Middle frontal gyrus (tissue), 1 donor: Measurements from ENCODE around the gene KIF1A.
"Not testable (repeated sequence)": the region's sequence is repeated elsewhere in the genome, so short reads cannot be mapped to it uniquely, and the experiment has no call there.

ENCODE experiments used
- DNase-seq: peaks from one replicate; pipeline ENCODE4 v3.0.0-alpha.2; 2015; ENCODE audit warnings: low spot score; ENCODE audit errors: extremely low spot score

The KIF1A gene

GRCh38 chr2:240687045-240687740 is 132.8 kb downstream of the KIF1A start:
- DNase-seq: no peak

- DNase-seq: no peak
Observed at GRCh38 chr2:240686460-240686859, 133.6 kb downstream of the KIF1A start.

GRCh38 chr2:240685771-240686371 is 134.1 kb downstream of the KIF1A start:
- no peak for DNase-seq

- not testable (repeated sequence) for DNase-seq
Observed at GRCh38 chr2:240683980-240684728, 135.9 kb downstream of the KIF1A start.

GRCh38 chr2:240683329-240683979 is 136.6 kb downstream of the KIF1A start:
- not testable (repeated sequence) for DNase-seq

GRCh38 chr2:240682431-240683224 is 137.4 kb downstream of the KIF1A start, which contains the start of gene AQP12B:
AQP12B (minus strand) TSS chr2:240682885; CDS start chr2:240682837, 48 bp downstream.
- DNase-seq: not testable (repeated sequence)

- not testable (repeated sequence) for DNase-seq
Observed at GRCh38 chr2:240680185-240680584, 139.8 kb downstream of the KIF1A start.

GRCh38 chr2:240678909-240679308 is 141.1 kb downstream of the KIF1A start:
- DNase-seq: not testable (repeated sequence)

GRCh38 chr2:240678043-240678442 is 142.0 kb downstream of the KIF1A start:
- DNase-seq: not testable (repeated sequence)

GRCh38 chr2:240675345-240675744 is 144.7 kb downstream of the KIF1A start:
- not testable (repeated sequence) for DNase-seq

GRCh38 chr2:240674461-240675184 is 145.4 kb downstream of the KIF1A start:
- not testable (repeated sequence) for DNase-seq

- DNase-seq: no peak
Observed at GRCh38 chr2:240672701-240673190, 147.3 kb downstream of the KIF1A start.

GRCh38 chr2:240672076-240672700 is 147.8 kb downstream of the KIF1A start:
- no peak for DNase-seq

GRCh38 chr2:240670950-240671349 is 149.1 kb downstream of the KIF1A start:
- no peak for DNase-seq

- DNase-seq: no peak
Observed at GRCh38 chr2:240670402-240670801, 149.6 kb downstream of the KIF1A start.

GRCh38 chr2:240664622-240665021 is 155.4 kb downstream of the KIF1A start:
- DNase-seq: no peak
